WI38 (cell line): ENCODE data around the gene CHD8.
A peak's percentile ranks its signal among the peaks of the same experiment; 100 is the strongest.

Source experiments
- H3K4me3 ChIP-seq: 2 replicates; pipeline ENCODE4 v1.5.1; 2011; ENCODE audit warnings: low read depth, mild to moderate bottlenecking, control low read depth, low read length
- CTCF ChIP-seq: IDR thresholded peaks from 2 replicates; pipeline ENCODE4 v1.5.1; 2012; ENCODE audit warnings: low read depth, mild to moderate bottlenecking, control low read depth, low read length

Gene CHD8

GRCh38 chr14:21436567-21437062, 19.3 kb downstream of the CHD8 start:
- H3K4me3 ChIP-seq: peak overlapping the region; percentile 85
- TF ChIP-seq CTCF: no peak

- no peak for TF ChIP-seq CTCF
- no peak overlapping the region for H3K4me3 ChIP-seq
These were observed 24.8 kb downstream of the CHD8 start for GRCh38 chr14:21431126-21431525.

GRCh38 chr14:21428930-21429329, 27.0 kb downstream of the CHD8 start:
- H3K4me3 ChIP-seq: no peak overlapping the region
- TF ChIP-seq CTCF: no peak

GRCh38 chr14:21426692-21427091, 29.2 kb downstream of the CHD8 start:
- H3K4me3 ChIP-seq: no peak overlapping the region
- no peak for TF ChIP-seq CTCF

- H3K4me3 ChIP-seq: no peak overlapping the region
- no peak for TF ChIP-seq CTCF
These were observed 36.4 kb downstream of the CHD8 start for GRCh38 chr14:21419528-21419927.

- no peak overlapping the region for H3K4me3 ChIP-seq
- no peak for TF ChIP-seq CTCF
These were observed 40.6 kb downstream of the CHD8 start for GRCh38 chr14:21415329-21415728.

- no peak overlapping the region for H3K4me3 ChIP-seq
- TF ChIP-seq CTCF: no peak
These were observed 41.7 kb downstream of the CHD8 start for GRCh38 chr14:21414137-21414631.
